Measurements from ENCODE around the gene STIM1.
"Not testable (repeated sequence)": the region's sequence is repeated elsewhere in the genome, so short reads cannot be mapped to it uniquely, and the experiment has no call there.

Gene STIM1

DNA sequence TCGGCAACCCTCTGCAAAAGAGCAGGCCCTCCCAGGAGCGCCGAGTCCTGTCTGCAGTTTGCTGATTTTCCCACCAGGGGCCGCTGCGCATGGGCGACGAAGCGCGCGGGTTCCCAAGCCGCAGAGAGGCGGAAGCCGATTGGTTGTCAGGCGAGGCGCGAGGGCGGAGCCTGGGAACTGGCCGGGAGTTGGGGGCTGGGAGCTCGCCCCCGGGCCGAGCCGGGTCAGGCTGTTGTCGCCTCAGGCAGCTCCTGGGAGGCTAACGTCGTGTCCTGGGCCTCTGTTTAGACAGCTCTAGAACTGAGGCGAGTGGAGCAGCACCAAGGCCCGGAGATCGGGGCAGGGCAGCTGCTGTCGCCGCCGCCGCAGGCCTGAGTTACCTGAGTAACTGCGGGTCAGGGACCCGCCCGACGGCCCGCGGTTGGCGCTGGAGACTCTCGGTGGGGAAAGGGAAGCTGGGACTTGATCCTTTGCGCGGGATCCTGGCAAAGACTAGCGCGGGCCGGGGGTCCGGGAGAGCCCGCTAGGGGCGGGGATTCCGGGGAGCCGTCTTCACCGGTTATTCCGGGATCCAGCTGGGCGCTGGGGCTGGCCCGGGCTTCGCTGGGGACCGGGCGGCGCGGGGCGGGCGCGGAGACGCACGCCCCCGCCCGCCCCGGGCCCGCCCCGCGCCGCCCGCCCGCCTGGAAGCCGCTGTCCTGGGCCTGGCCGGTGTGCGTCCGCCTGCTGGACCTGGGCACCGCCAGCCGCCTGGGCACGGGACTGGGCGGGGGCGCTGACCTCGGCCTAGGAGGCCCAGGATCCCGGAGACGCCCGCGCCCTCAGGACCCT, at the start of gene STIM1:
TSS of gene STIM1 (plus strand) at position 688 of the 831 bp plus-strand sequence. CDS start 607 bp downstream, outside the sequence.
- peak; percentile 88 for DNase-seq

DNA sequence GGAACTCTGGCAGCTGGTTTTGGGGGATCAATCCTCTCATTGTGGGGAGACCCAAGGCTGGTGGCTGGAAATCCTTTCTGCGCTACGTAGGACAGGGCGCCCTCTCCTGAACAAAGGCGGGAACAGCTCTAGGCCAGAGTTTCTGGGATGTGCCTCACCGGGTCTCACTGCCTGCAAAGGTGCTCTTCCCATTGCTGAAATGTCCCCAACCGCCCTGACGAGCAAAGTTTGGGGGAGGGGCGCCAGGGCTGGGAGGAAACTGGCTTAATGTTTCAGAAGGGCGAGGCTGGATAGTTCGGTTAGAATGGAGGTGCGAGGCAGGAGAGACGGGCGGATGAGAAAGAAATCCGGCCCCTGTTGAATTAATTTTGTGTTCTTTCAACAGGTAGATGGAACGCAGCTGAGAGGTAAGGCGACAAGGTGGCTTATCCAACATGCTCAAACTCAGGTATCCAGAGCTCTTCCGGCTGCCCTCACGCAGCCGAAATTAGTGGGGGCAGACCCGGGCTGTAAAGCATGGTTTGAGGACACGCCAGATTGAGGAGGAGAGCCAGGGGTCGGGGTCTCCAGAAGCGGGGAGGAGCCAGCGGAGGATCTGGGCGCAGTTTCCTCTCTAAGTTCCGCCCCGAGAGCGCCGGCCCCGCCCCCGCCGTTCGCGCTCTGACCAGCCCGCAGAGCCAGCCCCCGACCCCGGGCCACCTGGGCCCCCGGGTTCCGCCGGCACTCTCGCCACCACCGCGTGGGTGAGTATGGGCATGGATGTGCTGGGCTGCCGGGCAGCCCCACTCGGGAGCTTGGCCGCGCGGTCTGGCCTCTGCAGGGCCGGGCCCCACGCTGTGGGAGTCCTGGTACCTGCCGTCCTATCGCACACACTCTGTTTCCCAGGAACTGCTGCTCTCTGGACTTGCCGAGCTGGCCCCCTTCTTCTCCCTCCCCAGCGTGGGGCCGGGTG, 47.3 kb upstream of the STIM1 start, which contains the start of gene PGAP2:
TSS of gene PGAP2 (plus strand) at position 652 of the 952 bp plus-strand sequence. CDS start 2,700 bp downstream, outside the sequence.
- DNase-seq = peak; percentile 43

- DNase-seq = peak; percentile 29
Observed at GRCh38 chr11:3808861-3809623, 46.4 kb upstream of the STIM1 start.

DNA sequence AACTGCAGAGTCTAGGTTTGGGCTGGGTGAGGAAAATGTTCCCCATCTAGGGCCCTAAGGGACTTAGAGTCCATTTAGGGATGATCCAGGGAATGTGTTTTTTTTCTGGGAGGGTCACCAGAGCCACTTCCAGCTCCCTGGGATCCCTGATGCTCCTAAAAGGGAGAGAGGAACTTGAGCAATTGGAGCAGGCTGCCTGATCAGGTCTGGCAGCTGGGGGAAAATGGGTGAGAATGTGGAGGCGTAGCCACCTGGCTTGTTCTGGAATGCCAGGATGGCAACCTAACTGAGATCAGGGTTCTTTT, 45.9 kb upstream of the STIM1 start:
- no peak for DNase-seq

DNA sequence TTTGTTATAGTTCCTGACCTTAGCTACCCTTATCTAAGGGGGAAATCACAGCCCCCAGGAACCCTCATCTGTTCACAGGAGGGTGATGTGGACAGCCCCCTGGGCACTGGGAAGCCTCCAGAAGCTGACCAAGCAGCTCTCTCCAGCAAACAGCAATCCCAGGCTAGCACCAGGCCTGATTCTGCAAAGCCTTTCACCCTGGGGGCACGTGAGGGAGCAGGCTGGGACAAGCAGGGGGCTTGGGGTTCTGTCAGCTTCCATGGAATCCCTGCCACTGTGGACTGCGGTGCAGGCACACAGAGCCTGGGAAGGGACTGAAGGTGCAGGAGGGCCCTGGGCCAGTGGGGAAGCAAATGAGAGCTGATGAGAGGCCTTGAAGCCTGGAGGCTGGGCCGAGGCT, 45.0 kb upstream of the STIM1 start:
- no peak for DNase-seq

DNA sequence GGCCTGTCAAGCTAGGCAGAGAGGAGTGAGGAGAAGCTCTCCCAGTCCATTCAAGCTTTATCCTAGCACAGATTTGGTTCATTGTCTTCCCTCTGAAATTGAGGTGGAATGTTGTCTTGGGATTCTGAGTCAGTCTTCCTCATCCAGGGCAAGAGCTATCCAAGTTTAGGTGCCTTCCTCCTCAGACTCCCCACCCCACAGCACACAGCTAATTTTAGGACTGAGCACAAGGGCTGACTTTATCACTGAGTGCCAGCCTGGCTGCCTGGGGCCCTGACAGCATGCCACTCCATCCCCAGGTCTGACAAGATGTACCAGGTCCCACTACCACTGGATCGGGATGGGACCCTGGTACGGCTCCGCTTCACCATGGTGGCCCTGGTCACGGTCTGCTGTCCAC, 44.5 kb upstream of the STIM1 start:
- DNase-seq = no peak

- not testable (repeated sequence) for DNase-seq
Observed at GRCh38 chr11:3814832-3815231, 40.6 kb upstream of the STIM1 start.

GRCh38 chr11:3815845-3816244, 39.6 kb upstream of the STIM1 start:
- DNase-seq = no peak

GRCh38 chr11:3816673-3817072, 38.8 kb upstream of the STIM1 start:
- no peak for DNase-seq

GRCh38 chr11:3817181-3817800, 38.2 kb upstream of the STIM1 start:
- DNase-seq = no peak

GRCh38 chr11:3820971-3821370, 34.5 kb upstream of the STIM1 start:
- DNase-seq = no peak

DNA sequence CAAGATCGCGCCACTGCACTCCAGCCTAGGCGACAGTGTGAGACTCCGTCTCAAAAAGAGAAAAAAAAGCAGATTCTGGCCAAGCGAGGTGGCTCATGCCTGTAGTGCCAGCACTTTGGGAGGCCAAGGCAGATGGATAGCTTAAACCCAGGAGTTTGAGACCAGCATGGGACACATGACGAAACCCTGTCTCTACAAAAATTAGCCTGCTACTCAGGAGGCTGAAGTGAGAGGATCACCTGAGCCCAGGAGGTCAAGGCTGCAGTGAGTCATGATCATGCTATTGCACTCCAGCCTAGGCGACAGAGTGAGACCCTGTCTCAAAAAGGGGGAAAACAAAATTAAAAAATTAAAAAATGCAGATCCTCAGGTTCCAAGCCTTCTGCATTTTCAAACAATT, 33.2 kb upstream of the STIM1 start:
- DNase-seq = no peak

- no peak for DNase-seq
Observed at GRCh38 chr11:3823303-3823702, 32.2 kb upstream of the STIM1 start.

DNA sequence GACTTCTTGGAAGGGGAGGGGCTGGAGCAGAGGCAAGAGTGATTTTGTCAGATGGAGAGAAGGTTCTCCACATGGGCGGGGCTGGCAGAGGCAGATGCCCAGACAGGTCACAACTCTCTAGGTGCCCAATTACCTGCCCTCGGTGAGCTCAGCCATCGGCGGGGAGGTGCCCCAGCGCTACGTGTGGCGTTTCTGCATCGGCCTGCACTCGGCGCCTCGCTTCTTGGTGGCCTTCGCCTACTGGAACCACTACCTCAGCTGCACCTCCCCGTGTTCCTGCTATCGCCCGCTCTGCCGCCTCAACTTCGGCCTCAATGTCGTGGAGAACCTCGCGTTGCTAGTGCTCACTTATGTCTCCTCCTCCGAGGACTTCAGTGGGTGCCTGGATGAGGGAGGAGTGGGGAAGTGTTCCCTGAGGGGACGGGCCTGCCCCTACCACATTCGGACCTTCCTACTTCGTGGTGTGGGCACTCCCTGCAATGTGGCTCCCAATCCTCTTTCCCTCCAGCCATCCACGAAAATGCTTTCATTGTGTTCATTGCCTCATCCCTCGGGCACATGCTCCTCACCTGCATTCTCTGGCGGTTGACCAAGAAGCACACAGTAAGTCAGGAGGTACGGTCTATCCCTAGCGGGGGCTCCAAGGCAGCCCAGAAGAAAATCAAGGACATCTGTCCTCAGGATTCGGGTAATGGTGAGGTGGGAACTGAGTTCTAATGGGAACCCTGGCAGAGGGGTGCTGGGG, 31.5 kb upstream of the STIM1 start:
- DNase-seq = no peak

DNA sequence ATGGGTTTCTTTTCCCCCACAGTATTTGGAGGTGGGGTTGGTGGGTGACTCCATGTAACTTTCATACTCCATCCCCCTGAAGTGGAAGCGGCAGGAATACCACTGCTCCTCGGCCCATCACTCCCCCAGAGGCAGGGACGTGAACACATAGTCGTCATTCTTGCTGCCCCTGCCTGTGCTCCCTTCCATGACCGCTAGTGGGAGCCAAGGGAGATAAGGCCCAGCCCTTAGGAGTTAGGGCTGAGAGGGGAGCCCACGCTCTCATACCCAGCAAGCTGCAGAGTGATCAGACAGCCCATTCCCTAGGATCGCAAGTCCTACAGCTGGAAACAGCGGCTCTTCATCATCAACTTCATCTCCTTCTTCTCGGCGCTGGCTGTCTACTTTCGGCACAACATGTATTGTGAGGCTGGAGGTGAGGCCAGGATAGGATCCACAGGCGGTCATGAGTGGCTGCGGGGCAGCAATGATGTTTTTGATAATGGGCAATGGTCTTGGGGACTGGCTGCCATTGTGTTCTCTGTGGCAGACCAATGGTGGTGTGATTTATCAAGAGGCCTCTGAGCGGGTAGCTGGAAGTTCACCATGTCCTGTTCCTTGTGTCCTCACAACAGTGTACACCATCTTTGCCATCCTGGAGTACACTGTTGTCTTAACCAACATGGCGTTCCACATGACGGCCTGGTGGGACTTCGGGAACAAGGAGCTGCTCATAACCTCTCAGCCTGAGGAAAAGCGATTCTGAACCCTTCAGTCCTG, 30.6 kb upstream of the STIM1 start:
- peak; percentile 22 for DNase-seq

GRCh38 chr11:3825473-3826154, 29.9 kb upstream of the STIM1 start:
- no peak for DNase-seq

GRCh38 chr11:3826721-3827120, 28.7 kb upstream of the STIM1 start:
- no peak for DNase-seq

DNA sequence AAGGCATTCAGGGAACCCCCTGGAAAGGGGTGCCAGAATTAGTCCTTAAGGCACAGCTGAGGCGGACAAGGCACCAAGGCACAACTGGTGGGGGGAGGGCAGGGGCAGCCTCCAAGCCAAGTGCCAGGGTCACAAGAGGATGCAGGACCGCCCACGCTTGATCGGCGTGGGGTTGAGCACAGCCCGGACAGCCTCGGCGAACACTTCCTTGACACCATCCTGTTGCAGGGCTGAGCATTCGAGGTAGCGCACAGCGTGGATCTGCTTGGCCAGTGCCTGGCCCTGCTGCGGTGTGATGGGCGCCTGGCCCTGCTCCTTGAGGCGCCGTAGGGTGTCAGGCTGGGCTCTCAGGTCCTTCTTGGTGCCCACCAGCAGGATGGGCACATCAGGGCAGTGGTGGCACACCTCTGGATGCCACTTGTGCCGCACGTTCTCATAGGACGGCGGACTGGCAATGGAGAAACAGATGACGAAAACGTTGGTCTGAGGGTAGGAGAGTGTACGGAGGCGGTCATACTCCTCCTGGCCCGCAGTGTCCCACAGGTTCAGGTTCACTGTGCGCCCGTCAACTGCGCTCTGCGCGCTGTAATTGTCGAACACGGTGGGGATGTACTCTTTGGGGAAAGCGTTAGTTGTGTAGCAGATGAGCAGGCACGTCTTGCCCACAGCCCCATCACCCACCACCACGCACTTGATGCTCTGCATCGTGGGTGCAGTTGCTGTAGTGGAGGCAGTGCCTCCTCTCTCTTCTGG, 27.9 kb upstream of the STIM1 start:
- DNase-seq = no peak

- DNase-seq = no peak
Observed at GRCh38 chr11:3830088-3830487, 25.4 kb upstream of the STIM1 start.

- no peak for DNase-seq
Observed at GRCh38 chr11:3830730-3831129, 24.7 kb upstream of the STIM1 start.
